Ovary (tissue), 9 donors: ENCODE data around the gene CCND3. TPM values are rescaled to one million over a fixed set of nuclear protein-coding genes. Genes with fewer than 3 reads are reported as not detected.

Source experiments
- DNase-seq, 5 donors: peaks; one replicate each; pipeline ENCODE4 v3.0.0-alpha.2; 2019 to 2020
- H3K27ac ChIP-seq, 2 donors: fragments of 200-600 bp; one replicate each; pipeline versions ENCODE4 v1.5.1 to v1.8.0; 2019 to 2022
- H3K27me3 ChIP-seq: fragments of 200-600 bp; one replicate; pipeline ENCODE4 v1.8.0; 2022
- H3K36me3 ChIP-seq: fragments of 200-600 bp; sonication (generic); one replicate; pipeline ENCODE4 v1.5.1; 2019
- H3K4me1 ChIP-seq: one replicate; pipeline ENCODE4 v1.8.1; 2013; ENCODE audit warnings: mild to moderate bottlenecking, moderate library complexity; ENCODE audit not compliant: insufficient read depth
- H3K4me3 ChIP-seq: fragments of 200-600 bp; sonication (generic); one replicate; pipeline ENCODE4 v1.5.1; 2017
- H3K9me3 ChIP-seq, 2 donors: fragments of 200-600 bp in 1 of 2; sonication (generic) in 1 of 2; one replicate each; pipeline versions ENCODE4 v1.5.1 to v1.8.1; 2013 to 2019; ENCODE audit warnings: mild to moderate bottlenecking in 1 of 2, moderate library complexity in 1 of 2
- EP300 ChIP-seq: sonication (generic); formaldehyde crosslinking; IDR thresholded peaks from one replicate; pipeline ENCODE4 v1.6.1; 2017; ENCODE audit warnings: antibody characterized with exemption
- POLR2A ChIP-seq: fragments of 450-650 bp; IDR thresholded peaks from one replicate; pipeline ENCODE4 v1.6.1; 2017; ENCODE audit warnings: antibody characterized with exemption, mild to moderate bottlenecking, moderate library complexity
- WGBS, 3 donors: extraction: QIAGEN DNeasy Blood & Tissue Kit in 1 of 3; methylation state at CpG; one replicate each; pipeline versions ENCODE4 v1.1.5 to v1.1.7; 2013 to 2017; 5-methylcytosine and 5-hydroxymethylcytosine counted together
- intact Hi-C, 4 donors: fragments of 100-400 bp; cut with DNase I; formaldehyde crosslinking; loops; one replicate each; pipeline versions ENCODE4 v1.11.0 to v1.15.1; 2022 to 2023
- polyA plus RNA-seq, 2 donors: library from polyadenylated mRNA; stranded (reverse); fragments of 200-250 nt in 1 of 2; fragments of 350-450 nt in 1 of 2; fragmentation: Illumina TruSeq in 1 of 2; extraction: RNeasy Lipid Tissue Mini Kit (QIAGEN cat#74804) in 1 of 2; gene quantifications; one replicate each; pipeline ENCODE4 v1.2.3, GENCODE V29; 2013 to 2014
- total RNA-seq, 7 donors: library from RNA; depleted of rRNA in 2 of 7; stranded (reverse); fragments of >200 nt in 2 of 7; fragmentation: NEBNext Ultra II Directional in 3 of 7; extraction: Animal tissue kit (Norgen Biotek cat#: 25700) in 3 of 7; gene quantifications; one replicate each; pipeline versions ENCODE4 v1.1.0 to v1.2.4, GENCODE V29; 2016 to 2023
- TF ChIP-seq, protein P1 (sequence below), 3 donors: fragments of 450-650 bp in 2 of 3; fragments of 200-600 bp in 1 of 3; IDR thresholded peaks; one replicate each; pipeline versions ENCODE4 v1.5.1 to v1.8.0; 2016 to 2022; ENCODE audit warnings: antibody characterized with exemption in 3 of 3, mild to moderate bottlenecking in 1 of 3
- donor health status: DM: no; HTN: no; CAD: no; lungs with moderate emphysema.
- donor health status: DM: no; HTN: no; CAD: no.
- donor health status: Bipolar disorder and iron deficiency.
- donor health status: DM: yes; HTN: yes; CAD: no.
- donor health status: DM: no; HTN: no; CAD: no.
- donor health status: DM: yes; HTN: yes; CAD: no.

CCND3 gene
- total and polyA plus RNA-seq, 9 donors, result 22.7 to 217 (median 53.7) TPM

DNA sequence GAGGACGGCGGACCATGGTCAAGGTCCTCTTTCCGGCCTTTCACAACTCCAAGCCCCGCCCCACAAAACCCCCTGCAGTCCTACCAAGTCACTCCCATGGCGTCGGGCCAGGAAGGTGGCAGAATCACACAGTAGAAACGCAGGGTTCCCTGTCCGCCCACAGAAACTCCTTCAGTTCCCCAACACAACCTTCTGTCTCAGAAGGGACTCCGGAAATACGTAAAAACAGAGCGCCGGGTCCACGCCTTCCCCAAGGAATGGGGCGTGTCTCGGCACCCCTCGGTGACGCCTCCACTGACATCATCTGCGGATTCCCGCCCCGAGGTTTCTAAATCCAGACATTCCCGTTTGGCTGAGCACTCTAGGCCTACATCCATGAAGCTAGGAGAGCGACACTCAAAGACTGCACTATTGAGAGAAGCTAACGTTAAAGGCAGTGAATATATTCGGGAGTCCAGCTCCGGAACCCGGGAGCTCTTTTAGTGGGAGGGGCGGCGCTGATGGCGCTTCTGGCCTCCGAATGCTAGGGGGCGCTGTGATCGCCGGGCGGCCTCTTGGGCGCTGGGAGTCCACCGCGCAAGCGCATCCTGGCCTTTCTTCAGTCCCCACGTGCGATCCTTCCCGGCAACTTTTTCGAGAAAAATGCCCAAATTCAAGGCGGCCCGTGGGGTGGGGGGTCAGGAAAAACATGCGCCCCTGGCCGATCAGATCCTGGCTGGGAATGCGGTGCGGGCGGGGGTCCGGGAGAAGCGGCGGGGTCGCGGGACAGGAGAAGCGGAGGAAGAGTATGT is 20.5 kb downstream of the CCND3 start, which contains the start of the genes BYSL and MED20:
BYSL (plus strand) TSS at position 579 of the 791 bp plus-strand sequence; CDS start at position 643, 64 bp downstream.
MED20 (minus strand) TSS at position 219 of the 791 bp plus-strand sequence; CDS start at position 98, 121 bp downstream.
- Histone ChIP-seq H3K27me3 (no peaks in the 10 kb centered on the region), H3K36me3 (no peaks in the 10 kb centered on the region), H3K9me3 (no peaks in the 10 kb centered on the region), H3K4me1 (peaks cover 5% of the 10 kb centered on the region), H3K27ac (peak within 1 kb of the TSS; percentile 90 to 97), H3K4me3 (peak within 1 kb of the TSS; percentile 78)
- DNase-seq, result peak; percentile 91 to 95 (median 93)
- intact Hi-C loops, result loop anchor here in 2 of 4 donors (5.0 to 10.0 kb wide), 2 partner anchors 134 to 136 kb away; partner anchors contain the start of genes TOMM6 (in 2 of the 2) and PRICKLE4 (in 1 of the 2)
- WGBS, 3 donors, result 0 to 1% (median 0%) methylated on average over 55 of the region's 55 CpGs
- TF ChIP-seq EP300 (no peak), POLR2A (peak; percentile 76)
- TF ChIP-seq, protein P1, sequence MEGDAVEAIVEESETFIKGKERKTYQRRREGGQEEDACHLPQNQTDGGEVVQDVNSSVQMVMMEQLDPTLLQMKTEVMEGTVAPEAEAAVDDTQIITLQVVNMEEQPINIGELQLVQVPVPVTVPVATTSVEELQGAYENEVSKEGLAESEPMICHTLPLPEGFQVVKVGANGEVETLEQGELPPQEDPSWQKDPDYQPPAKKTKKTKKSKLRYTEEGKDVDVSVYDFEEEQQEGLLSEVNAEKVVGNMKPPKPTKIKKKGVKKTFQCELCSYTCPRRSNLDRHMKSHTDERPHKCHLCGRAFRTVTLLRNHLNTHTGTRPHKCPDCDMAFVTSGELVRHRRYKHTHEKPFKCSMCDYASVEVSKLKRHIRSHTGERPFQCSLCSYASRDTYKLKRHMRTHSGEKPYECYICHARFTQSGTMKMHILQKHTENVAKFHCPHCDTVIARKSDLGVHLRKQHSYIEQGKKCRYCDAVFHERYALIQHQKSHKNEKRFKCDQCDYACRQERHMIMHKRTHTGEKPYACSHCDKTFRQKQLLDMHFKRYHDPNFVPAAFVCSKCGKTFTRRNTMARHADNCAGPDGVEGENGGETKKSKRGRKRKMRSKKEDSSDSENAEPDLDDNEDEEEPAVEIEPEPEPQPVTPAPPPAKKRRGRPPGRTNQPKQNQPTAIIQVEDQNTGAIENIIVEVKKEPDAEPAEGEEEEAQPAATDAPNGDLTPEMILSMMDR (IDR thresholded peaks at IDR 0.05), result peak; percentile 97 to 99 (median 98)

DNA sequence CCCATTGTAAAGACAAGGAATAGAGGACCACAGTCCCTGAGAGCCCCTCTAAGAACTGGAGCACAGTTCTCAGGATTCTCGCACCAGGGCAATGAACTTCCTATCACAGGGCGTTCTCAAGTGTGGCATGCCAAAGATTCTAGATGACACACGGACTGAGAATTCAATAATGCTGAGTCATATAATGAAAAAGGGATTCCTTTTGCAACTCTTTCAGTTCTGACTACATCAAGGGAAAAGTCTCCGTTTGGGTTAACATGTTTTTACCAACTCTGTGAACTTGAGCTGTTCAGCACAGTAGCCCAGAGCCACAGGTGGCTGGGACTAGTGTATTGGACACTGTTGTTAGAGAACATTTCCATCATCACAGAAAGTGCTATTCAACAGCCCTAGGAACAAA is 24.1 kb downstream of the CCND3 start:
- Histone ChIP-seq H3K4me1 (peaks cover 5% of the 10 kb centered on the region), H3K27ac (no peak overlapping the region), H3K4me3 (no peak overlapping the region), H3K36me3 (no peaks in the 10 kb centered on the region), H3K9me3 (no peaks in the 10 kb centered on the region), H3K27me3 (no peaks in the 10 kb centered on the region)
- no peak for DNase-seq
- intact Hi-C loops, result loop anchor here in 1 of 4 donors (10.0 kb wide), 1 partner anchor 1227 kb away; no protein-coding TSS in a partner anchor
- no peak for TF ChIP-seq POLR2A
- no peak for TF ChIP-seq EP300
- TF ChIP-seq, protein P1 (IDR thresholded peaks at IDR 0.05), result no peak
- WGBS, 3 donors, result 38 to 52% (median 49%) methylated on average over 4 of the region's 4 CpGs

GRCh38 chr6:41914869-41915530 is 26.6 kb downstream of the CCND3 start:
- H3K27ac ChIP-seq, result no peak overlapping the region
- H3K36me3 ChIP-seq, result no peaks in the 10 kb centered on the region
- no peaks in the 10 kb centered on the region for H3K27me3 ChIP-seq
- TF ChIP-seq, protein P1 (IDR thresholded peaks at IDR 0.05), result no peak
- TF ChIP-seq EP300 (no peak), POLR2A (no peak)
- peaks cover 2% of the 10 kb centered on the region for H3K4me1 ChIP-seq
- DNase-seq, result no peak
- no peak overlapping the region for H3K4me3 ChIP-seq
- 91 to 96% (median 95%) methylated on average over 4 of the region's 4 CpGs for WGBS, 3 donors
- H3K9me3 ChIP-seq, result no peaks in the 10 kb centered on the region
- intact Hi-C loops, result loop anchor here in 1 of 4 donors (10.0 kb wide), 1 partner anchor 1230 kb away; no protein-coding TSS in a partner anchor

DNA sequence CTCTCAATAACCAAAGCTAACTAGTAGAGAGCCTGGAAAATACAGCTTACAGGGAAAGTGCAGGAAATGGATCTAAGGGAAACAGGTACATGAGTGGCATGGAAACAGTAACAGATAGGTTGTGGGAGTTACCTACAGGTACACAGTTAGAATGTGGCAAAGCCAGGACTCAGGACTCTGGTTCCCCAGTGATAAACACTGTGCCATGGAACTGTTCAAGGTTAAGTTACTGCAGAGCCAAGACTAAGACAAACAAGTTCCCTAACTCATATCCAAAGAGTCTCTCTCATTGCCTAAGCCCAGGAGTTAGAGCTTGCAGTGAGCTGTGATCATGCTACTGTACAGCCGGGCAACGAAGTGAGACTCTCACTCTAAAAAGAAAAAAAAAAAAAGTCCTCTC is 27.3 kb downstream of the CCND3 start:
- Histone ChIP-seq H3K4me3 (no peak overlapping the region), H3K9me3 (no peaks in the 10 kb centered on the region), H3K27me3 (no peaks in the 10 kb centered on the region), H3K36me3 (no peaks in the 10 kb centered on the region), H3K27ac (no peak overlapping the region), H3K4me1 (no peaks in the 10 kb centered on the region)
- 75 to 89% (median 82%) methylated on average over 2 of the region's 2 CpGs for WGBS, 3 donors
- intact Hi-C loops, result loop anchor here in 1 of 4 donors (10.0 kb wide), 1 partner anchor 1230 kb away; no protein-coding TSS in a partner anchor
- no peak for DNase-seq
- TF ChIP-seq, protein P1 (IDR thresholded peaks at IDR 0.05), result no peak
- TF ChIP-seq POLR2A (no peak), EP300 (no peak)
